T-helper 22 cell (primary cell): ENCODE measurements around the gene NUP205.

ENCODE experiments used
- DNase-seq: peaks from one replicate; pipeline ENCODE4 v3.0.0-alpha.2; 2020; ENCODE audit warnings: low read depth

Gene NUP205

GRCh38 chr7:135539629-135540028 is 18.1 kb upstream of the NUP205 start:
- DNase-seq = no peak

DNA sequence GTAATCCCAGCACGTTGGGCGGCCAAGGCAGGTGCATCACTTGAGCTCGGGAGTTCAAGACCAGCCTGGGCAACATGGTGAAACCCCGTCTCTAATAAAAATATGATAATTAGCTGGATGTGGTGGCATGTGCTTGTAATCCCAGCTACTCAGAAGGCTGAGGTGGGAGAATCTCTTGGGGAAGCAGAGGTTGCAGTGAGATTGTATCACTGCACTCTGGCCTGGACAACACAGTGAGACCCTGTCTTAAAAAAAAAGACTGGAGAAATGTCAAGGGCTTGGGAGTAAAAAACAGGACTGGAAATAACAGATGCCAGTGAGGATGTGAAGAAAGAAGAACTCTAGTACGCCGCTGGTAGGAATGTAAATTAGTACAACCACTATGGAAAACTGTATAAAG is 16.7 kb upstream of the NUP205 start:
- no peak for DNase-seq

DNA sequence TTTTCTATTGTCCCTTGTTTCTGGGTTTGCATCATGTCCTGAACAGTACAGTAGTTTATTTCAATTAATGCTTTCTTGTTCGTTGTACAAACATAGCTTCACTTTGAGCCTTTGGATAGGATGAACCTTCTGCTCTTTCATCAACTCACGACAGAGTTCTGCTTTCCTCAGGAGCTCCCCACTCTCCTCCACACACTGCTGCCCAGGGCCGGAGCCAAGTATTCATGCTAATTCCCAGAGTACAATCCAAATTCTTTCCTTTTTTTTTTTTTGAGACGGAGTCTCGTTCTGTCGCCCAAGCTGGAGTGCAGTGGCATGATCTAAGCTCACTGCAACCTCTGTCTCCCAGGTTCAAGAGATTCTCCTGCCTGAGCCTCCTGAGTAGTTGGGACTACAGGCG is 7.5 kb upstream of the NUP205 start:
- no peak for DNase-seq

DNA sequence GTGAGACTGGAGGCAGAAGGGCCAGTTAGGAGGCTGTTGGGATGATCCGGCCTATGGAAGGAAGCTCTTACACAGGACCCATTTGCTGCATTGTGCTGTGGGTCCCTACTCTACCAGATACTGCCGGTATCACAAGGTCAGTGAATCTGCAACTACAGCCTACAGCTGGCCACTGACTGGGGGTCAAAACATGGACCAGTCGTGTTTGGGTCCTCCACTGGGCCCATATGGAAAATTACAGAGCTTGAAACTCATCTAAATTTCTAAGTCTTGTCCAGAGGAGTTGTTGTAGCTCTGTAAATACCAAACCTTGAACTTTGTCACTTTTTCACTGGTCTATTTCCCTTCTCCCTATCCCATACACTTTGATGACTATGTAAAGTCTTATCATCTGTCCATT is 5.6 kb upstream of the NUP205 start:
- DNase-seq = no peak

GRCh38 chr7:135553346-135553745 is 4.4 kb upstream of the NUP205 start:
- no peak for DNase-seq

DNA sequence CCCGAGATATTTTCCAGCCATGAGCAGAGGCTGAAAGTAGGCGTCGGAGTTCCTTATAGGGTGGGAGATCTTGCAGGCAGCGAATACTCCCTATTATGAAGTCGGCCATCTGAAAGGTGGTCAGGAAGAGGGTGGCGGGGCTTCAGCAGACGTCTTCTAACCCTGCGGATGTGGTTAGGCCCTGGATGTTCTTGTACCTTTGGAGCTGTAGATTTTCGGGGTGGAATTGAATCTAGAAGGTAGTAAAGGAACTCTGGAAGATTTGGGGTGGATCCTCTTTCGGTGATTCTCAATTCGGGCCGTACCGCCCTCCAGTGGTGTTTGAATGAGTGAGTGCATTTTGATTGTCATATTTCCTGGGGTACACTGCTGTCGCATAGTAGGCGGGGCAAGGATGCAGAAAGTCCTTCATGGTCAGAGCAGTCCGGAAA is 635 bp downstream of the NUP205 start:
- peak; percentile 51 for DNase-seq

GRCh38 chr7:135558881-135559280 is 1.2 kb downstream of the NUP205 start:
- no peak for DNase-seq

- no peak for DNase-seq
These were observed 2.9 kb downstream of the NUP205 start for GRCh38 chr7:135560631-135561030.

GRCh38 chr7:135562720-135563119 is 5.0 kb downstream of the NUP205 start:
- DNase-seq = no peak

- no peak for DNase-seq
These were observed 14.1 kb downstream of the NUP205 start for GRCh38 chr7:135571834-135572233.

- DNase-seq = no peak
These were observed 15.8 kb downstream of the NUP205 start for GRCh38 chr7:135573541-135573940.

- no peak for DNase-seq
These were observed 17.6 kb downstream of the NUP205 start for GRCh38 chr7:135575296-135575695.

GRCh38 chr7:135578569-135578968 is 20.9 kb downstream of the NUP205 start:
- no peak for DNase-seq

DNA sequence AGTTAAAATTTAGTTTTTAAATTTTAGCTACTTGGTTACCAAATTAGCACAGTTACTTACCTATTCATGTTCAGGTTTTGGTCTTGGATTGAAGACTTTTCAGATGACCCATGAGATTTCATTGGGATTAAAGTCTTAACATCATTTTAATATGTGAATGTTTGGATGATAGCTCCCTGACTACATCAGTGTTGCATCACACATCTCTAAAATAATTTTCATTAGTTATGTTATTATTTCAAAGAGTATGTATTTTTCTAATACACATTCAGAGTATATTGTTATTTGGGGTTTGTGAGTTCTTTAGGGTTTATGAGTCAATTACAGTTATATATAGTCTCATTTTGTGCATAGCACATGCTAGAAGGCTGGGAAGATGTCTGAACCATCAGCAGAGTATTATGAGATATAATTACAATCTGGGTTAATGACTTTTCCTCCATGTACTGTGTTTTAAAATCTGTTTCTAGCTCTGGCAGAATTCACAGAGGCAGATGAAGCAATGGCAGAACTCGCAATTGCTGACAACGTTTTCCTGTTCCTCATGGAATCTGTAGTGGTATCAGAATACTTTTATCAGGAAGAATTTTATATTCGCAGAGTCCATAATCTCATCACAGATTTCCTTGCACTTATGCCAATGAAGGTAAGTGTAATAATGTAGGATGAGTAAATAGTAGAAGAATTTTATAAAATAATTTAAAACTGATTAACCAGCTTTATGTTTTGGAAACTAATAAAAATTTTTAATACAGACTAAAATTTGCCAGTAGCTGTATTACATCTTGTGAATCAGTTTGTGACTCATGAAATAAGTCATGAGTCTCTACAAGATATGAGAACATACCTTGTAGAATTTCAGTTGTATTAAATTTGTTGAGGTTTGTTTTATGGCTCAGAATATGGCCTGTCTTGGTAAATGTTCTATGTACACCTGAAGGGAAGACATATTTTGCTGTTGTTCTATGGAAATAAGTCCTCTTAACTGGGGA is 26.9 kb downstream of the NUP205 start:
- no peak for DNase-seq

DNA sequence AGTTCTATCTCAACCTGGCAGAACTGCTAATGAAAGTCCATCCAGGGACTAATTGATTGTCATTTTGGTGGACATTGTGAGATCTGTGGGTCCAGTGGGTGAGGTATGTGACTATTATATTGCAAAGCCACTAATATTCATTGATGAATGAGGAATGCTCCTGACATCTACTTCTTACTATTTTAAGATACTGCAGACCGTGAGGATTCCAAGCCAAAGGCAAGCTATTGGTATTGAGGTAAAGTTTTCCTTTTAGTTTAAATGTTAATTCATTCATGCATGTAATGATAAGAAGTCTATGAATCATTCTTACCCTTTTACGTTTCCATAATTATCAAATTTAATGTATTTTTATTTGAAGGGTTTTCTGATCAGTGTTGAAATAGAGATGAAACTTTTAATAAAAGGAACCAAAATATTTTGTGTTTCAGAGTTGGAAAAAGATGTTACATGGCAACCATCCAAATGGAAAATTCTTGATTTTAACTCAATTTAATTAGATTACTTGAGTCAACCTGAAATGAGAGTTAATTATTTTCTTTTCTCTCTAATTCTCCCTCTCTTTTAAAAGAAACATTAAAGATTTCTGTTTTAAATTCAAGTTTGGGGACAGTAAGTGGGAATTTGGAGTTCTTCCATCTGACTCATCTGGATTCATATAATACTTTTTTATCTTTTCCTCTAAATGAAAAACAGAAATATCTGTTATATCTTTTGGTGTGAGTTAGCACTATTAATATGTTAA is 39.6 kb downstream of the NUP205 start:
- DNase-seq = no peak

DNA sequence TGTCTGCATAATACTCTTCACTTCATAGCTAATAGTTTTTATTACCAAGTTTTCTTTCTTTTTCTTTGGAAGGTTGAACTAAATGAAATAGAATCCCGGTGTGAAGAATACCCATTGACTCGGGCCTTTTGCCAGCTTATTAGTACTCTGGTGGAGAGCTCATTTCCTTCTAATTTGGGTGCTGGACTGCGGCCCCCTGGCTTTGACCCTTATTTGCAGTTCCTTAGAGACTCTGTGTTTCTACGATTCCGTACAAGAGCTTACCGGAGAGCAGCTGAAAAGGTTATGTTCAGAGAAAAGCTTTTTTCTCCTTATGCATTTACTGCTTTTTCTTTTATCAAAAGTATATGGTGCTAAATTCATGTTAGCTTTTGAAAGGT is 40.2 kb downstream of the NUP205 start:
- DNase-seq = no peak

DNA sequence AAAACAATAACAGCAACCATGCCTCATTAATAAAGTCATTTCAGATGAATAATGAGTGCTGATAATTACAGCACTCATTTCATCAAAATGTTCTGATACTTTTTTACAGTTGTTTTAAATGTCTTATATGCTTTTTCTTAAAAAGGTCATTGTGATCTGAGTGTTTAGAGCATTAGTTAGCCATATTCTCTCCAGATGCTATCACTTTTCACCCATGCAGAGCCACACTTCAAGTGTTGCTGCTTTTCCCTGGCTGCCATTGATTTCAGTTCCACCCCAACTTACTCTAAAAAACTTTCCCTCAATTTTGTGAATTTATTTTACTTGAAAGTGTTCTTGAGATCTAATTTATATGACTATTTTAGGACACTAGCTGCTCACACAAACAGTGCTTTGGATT is 41.8 kb downstream of the NUP205 start:
- no peak for DNase-seq

DNA sequence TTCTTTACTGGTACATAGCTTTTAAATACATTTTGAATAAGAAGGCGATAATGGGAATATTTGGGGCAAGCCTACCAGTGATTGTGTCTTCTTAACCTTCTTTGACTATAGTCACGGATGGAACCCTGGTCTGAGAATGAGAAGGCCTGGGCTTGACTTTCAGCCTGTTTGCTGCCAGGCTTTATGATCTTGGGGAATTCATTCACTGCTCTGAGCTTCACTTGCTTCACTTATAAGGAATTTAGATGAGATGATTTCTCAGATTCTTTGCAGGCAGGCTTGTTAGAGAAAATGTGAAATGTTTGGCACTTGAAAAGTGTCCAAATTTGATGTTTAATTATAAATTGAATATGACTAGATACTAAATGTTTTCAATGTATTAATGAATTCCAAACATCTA is 42.5 kb downstream of the NUP205 start:
- DNase-seq = no peak

- no peak for DNase-seq
These were observed 43.5 kb downstream of the NUP205 start for GRCh38 chr7:135601182-135601581.

GRCh38 chr7:135602304-135602703 is 44.6 kb downstream of the NUP205 start:
- DNase-seq = no peak

DNA sequence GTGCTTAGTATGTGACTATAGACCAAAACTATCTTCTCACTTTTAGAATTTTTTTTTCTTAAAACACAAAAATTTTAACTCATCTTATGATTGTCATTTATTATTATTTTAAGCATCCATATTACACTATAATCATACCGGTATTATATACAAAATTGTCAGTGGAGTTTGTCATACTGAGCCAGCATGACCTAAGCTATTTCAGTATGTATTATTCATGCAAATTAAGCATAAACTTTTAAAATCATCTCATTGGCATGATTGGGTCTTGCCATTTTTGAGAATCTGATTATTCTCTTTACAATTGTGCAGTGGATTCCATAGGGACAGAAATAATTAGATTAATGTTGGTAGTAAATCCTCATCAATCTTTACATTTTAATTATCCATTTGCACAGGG is 58.4 kb downstream of the NUP205 start:
- DNase-seq = no peak

- DNase-seq = no peak
These were observed 60.1 kb downstream of the NUP205 start for GRCh38 chr7:135617781-135618180.

GRCh38 chr7:135618510-135618909 is 60.8 kb downstream of the NUP205 start:
- DNase-seq = no peak
